Stomach (tissue), 9 donors: ENCODE data around the gene GLG1. TPM values are rescaled to one million over a fixed set of nuclear protein-coding genes. Genes with fewer than 3 reads are reported as not detected.

Experiments
- DNase-seq, 2 donors: peaks; one replicate each; pipeline versions ENCODE4 v3.0.0 to v3.0.0-alpha.2; 2013 to 2019
- H3K27ac ChIP-seq, 5 donors: fragments of 200-600 bp in 4 of 5; sonication (generic) in 4 of 5; one replicate each; pipeline ENCODE4 v1.5.1; 2013 to 2019; ENCODE audit warnings: mild to moderate bottlenecking in 1 of 5, moderate library complexity in 1 of 5
- H3K27me3 ChIP-seq, 3 donors: fragments of 200-600 bp; sonication (generic); one replicate each; pipeline ENCODE4 v1.5.1; 2017 to 2019; ENCODE audit warnings: mixed run types in 1 of 3
- H3K36me3 ChIP-seq, 4 donors: fragments of 200-600 bp; sonication (generic); 1 replicate in 3 of 4; 2 replicates in 1 of 4; pipeline ENCODE4 v1.5.1; 2016 to 2019
- H3K4me1 ChIP-seq, 4 donors: fragments of 200-600 bp; sonication (generic); one replicate each; pipeline ENCODE4 v1.5.1; 2016 to 2019
- H3K4me3 ChIP-seq, 4 donors: fragments of 200-600 bp; sonication (generic) in 3 of 4; one replicate each; pipeline ENCODE4 v1.5.1; 2016 to 2019; ENCODE audit warnings: mild to moderate bottlenecking in 1 of 4
- H3K9me3 ChIP-seq, 4 donors: fragments of 200-600 bp; sonication (generic); one replicate each; pipeline ENCODE4 v1.5.1; 2016 to 2019
- EP300 ChIP-seq: sonication (generic); formaldehyde crosslinking; IDR thresholded peaks from one replicate; pipeline ENCODE4 v1.6.1; 2017; ENCODE audit warnings: antibody characterized with exemption
- POLR2A ChIP-seq, 4 donors: fragments of 450-650 bp; IDR thresholded peaks; one replicate each; pipeline ENCODE4 v1.6.1; 2016; ENCODE audit warnings: antibody characterized with exemption in 4 of 4, control low read depth in 2 of 4, mild to moderate bottlenecking in 1 of 4, moderate library complexity in 1 of 4
- POLR2AphosphoS5 ChIP-seq, 3 donors: sonication (generic); formaldehyde crosslinking; IDR thresholded peaks; one replicate each; pipeline ENCODE4 v1.6.1; 2016; ENCODE audit warnings: antibody characterized with exemption in 3 of 3
- WGBS, 5 donors: extraction: QIAGEN DNeasy Blood & Tissue Kit in 3 of 5; methylation state at CpG; one replicate each; pipeline versions ENCODE4 v1.1.5 to v1.1.7; 2013 to 2018; 5-methylcytosine and 5-hydroxymethylcytosine counted together
- intact Hi-C: fragments of 100-400 bp; cut with DNase I; formaldehyde crosslinking; loops from one replicate; pipeline ENCODE4 v1.15.1; 2023; ENCODE audit warnings: low total_unique reads
- polyA plus RNA-seq, 3 donors: library from polyadenylated mRNA; stranded (reverse); fragments of 200-250 nt; gene quantifications; one replicate each; pipeline ENCODE4 v1.2.3, GENCODE V29; 2013
- total RNA-seq, 5 donors: library from RNA; depleted of rRNA; stranded (reverse); fragments of >200 nt; gene quantifications; one replicate each; pipeline versions ENCODE4 v1.1.0 to v1.2.3, GENCODE V29; 2014 to 2016
- TF ChIP-seq, protein P1 (sequence below), 7 experiments: fragments of 450-650 bp in 4 of 7; fragments of 200-600 bp in 3 of 7; sonication (generic) in 3 of 7; IDR thresholded peaks; one replicate each; pipeline ENCODE4 v1.5.1; 2016 to 2019; ENCODE audit warnings: antibody characterized with exemption in 7 of 7, control low read depth in 2 of 7, mild to moderate bottlenecking in 1 of 7
- donor health status: healthy with polysubstance abuse.
- donor health status: Bipolar disorder and iron deficiency.
- donor health status: healthy.

GLG1 gene
- total and polyA plus RNA-seq, 8 donors, result 7.6 to 151 (median 46.3) TPM

DNA sequence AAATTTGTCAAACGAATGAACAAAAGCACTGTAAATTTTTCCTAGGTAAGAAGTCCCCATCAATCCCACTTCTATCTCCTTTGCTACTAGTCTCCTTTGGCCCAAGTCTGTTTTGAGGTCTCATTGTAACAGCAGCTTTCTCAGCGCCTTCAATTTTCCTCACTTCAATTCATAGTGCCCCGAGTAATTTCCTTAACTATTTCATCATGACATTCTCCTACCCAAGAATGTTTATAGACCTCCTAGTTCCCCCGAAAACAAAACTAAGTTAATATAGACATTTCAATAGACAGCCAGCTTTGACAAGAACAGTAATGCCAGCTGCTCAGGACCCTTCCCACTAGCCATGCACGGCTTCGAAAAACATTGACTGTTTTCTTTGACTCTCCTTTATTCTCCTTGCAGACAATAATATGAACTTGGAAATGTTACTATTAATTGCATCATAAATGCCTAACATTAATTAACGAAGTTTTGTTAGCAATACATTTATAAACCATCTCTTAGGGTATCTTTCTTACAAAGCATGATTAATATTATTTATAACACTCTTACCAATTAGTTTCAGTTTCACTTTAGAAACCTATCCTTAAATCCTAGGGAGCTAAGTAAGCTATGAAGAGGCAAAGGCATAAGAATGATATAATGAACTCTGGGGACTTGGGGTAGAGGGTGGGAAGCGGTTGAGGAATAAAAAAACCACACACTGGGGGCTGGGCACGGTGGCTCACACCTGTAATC is 22.8 kb downstream of the GLG1 start:
- intact Hi-C loops, result no loop called here
- H3K27me3 ChIP-seq, result no peaks in the 10 kb centered on the region
- H3K36me3 ChIP-seq, result peaks cover 0 to 8% (median 0%) of the 10 kb centered on the region in 4 donors
- WGBS, 5 donors, result 88 to 91% (median 89%) methylated on average over 9 of the region's 9 CpGs
- TF ChIP-seq, protein P1, sequence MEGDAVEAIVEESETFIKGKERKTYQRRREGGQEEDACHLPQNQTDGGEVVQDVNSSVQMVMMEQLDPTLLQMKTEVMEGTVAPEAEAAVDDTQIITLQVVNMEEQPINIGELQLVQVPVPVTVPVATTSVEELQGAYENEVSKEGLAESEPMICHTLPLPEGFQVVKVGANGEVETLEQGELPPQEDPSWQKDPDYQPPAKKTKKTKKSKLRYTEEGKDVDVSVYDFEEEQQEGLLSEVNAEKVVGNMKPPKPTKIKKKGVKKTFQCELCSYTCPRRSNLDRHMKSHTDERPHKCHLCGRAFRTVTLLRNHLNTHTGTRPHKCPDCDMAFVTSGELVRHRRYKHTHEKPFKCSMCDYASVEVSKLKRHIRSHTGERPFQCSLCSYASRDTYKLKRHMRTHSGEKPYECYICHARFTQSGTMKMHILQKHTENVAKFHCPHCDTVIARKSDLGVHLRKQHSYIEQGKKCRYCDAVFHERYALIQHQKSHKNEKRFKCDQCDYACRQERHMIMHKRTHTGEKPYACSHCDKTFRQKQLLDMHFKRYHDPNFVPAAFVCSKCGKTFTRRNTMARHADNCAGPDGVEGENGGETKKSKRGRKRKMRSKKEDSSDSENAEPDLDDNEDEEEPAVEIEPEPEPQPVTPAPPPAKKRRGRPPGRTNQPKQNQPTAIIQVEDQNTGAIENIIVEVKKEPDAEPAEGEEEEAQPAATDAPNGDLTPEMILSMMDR (IDR thresholded peaks at IDR 0.05), result no peak
- TF ChIP-seq POLR2A (IDR thresholded peaks at IDR 0.05) (no peak), POLR2AphosphoS5 (IDR thresholded peaks at IDR 0.05) (no peak), EP300 (no peak)
- H3K4me3 ChIP-seq, result no peak overlapping the region
- no peak for DNase-seq
- no peak overlapping the region for H3K27ac ChIP-seq
- H3K4me1 ChIP-seq, result peaks cover 0 to 51% (median 26%) of the 10 kb centered on the region in 4 donors
- H3K9me3 ChIP-seq, result no peaks in the 10 kb centered on the region

DNA sequence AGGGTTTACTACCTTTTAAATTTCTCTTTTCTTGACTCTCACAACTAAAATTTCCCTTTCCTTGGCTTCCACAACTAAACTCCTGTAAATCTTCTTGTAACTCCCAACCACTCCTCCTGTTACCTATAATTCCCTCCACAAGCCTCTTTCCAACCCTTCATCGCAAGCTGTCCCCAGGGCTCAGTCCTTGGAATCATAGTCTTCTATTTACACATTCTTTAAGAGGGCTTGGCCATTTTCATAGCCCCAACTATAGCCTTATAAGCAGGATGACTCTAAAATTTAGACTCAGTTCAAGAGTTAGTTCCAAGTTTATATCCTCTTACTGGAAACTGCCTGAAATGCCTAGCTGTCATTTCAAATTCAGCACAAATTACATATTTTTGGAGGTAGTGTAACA is 23.9 kb downstream of the GLG1 start:
- WGBS, 5 donors, result 89 to 97% (median 94%) methylated on average over 1 of the region's 1 CpG
- peaks cover 4 to 52% (median 28%) of the 10 kb centered on the region in 4 donors for H3K4me1 ChIP-seq
- intact Hi-C loops, result no loop called here

GRCh38 chr16:74580833-74581232 is 26.1 kb downstream of the GLG1 start:
- no peak for TF ChIP-seq EP300
- no peak for TF ChIP-seq POLR2A (IDR thresholded peaks at IDR 0.05)
- TF ChIP-seq POLR2AphosphoS5 (IDR thresholded peaks at IDR 0.05), result no peak
- TF ChIP-seq, protein P1 (IDR thresholded peaks at IDR 0.05), result no peak
- Histone ChIP-seq H3K27me3 (no peaks in the 10 kb centered on the region), H3K36me3 (no peaks in the 10 kb centered on the region), H3K4me3 (no peak overlapping the region), H3K27ac (no peak overlapping the region), H3K9me3 (no peaks in the 10 kb centered on the region), H3K4me1 (peaks cover 4 to 54% (median 28%) of the 10 kb centered on the region in 4 donors)
- intact Hi-C loops, result no loop called here
- no peak for DNase-seq
- WGBS, 5 donors, result 73 to 89% (median 82%) methylated on average over 3 of the region's 3 CpGs

More for the DNA sequence above, 23.9 kb downstream of the GLG1 start:
- Histone ChIP-seq H3K4me3 (no peak overlapping the region), H3K27me3 (no peaks in the 10 kb centered on the region), H3K27ac (no peak overlapping the region), H3K36me3 (peaks cover 0 to 3% (median 0%) of the 10 kb centered on the region in 4 donors), H3K9me3 (no peaks in the 10 kb centered on the region)
- no peak for DNase-seq
- TF ChIP-seq, protein P1 (IDR thresholded peaks at IDR 0.05), result no peak
- TF ChIP-seq EP300, result no peak
- TF ChIP-seq POLR2A (IDR thresholded peaks at IDR 0.05), result no peak
- TF ChIP-seq POLR2AphosphoS5 (IDR thresholded peaks at IDR 0.05), result no peak

GRCh38 chr16:74578838-74579237 is 28.1 kb downstream of the GLG1 start:
- 92 to 98% (median 93%) methylated on average over 3 of the region's 3 CpGs for WGBS, 5 donors
- Histone ChIP-seq H3K27me3 (no peaks in the 10 kb centered on the region), H3K4me3 (no peak overlapping the region), H3K27ac (no peak overlapping the region), H3K4me1 (peaks cover 4 to 44% (median 24%) of the 10 kb centered on the region in 4 donors), H3K9me3 (no peaks in the 10 kb centered on the region), H3K36me3 (no peaks in the 10 kb centered on the region)
- DNase-seq, result no peak
- intact Hi-C loops, result no loop called here
- TF ChIP-seq, protein P1 (IDR thresholded peaks at IDR 0.05), result no peak
- TF ChIP-seq POLR2A (IDR thresholded peaks at IDR 0.05), result no peak
- no peak for TF ChIP-seq POLR2AphosphoS5 (IDR thresholded peaks at IDR 0.05)
- no peak for TF ChIP-seq EP300
